A549 (cell line): ENCODE data around the gene SETD7.

Source experiments
- BHLHE40 ChIP-seq: IDR thresholded peaks from 2 replicates; pipeline ENCODE4 v1.6.1; 2012; ENCODE audit warnings: low read depth, low read length, inconsistent platforms
- CHD4 ChIP-seq: fragments of 200-600 bp; sonication (generic); IDR thresholded peaks from 2 replicates; pipeline ENCODE4 v1.6.1; 2016; ENCODE audit warnings: antibody characterized with exemption, mild to moderate bottlenecking, borderline replicate concordance
- CTCF ChIP-seq: fragments of >200 bp; sonication (Bioruptor Twin); formaldehyde crosslinking; IDR thresholded peaks from 3 replicates; pipeline ENCODE4 v1.5.1; 2016
- EP300 ChIP-seq, 2 experiments: fragments of >200 bp; sonication (Bioruptor Twin); formaldehyde crosslinking; IDR thresholded peaks; 2 replicates in 1 of 2; 3 replicates in 1 of 2; pipeline ENCODE4 v1.6.1; 2016 to 2017
- KDM1A ChIP-seq: fragments of 200-600 bp; sonication (generic); IDR thresholded peaks from 2 replicates; pipeline ENCODE4 v1.6.1; 2016; ENCODE audit warnings: low read depth, mild to moderate bottlenecking
- MAFK ChIP-seq: fragments of 450-650 bp; IDR thresholded peaks from 2 replicates; pipeline ENCODE4 v1.6.1; 2014; ENCODE audit not compliant: partially characterized antibody
- MAZ ChIP-seq: fragments of 150-350 bp; IDR thresholded peaks from 2 replicates; pipeline ENCODE4 v1.6.1; 2014; ENCODE audit warnings: antibody characterized with exemption, low read depth, low read length, borderline replicate concordance
- MYC ChIP-seq: IDR thresholded peaks from 2 replicates; pipeline ENCODE4 v1.6.1; 2012; ENCODE audit warnings: mild to moderate bottlenecking, inconsistent platforms, low read length, improper control_type of control experiment, borderline replicate concordance
- NR3C1 ChIP-seq: fragments of >200 bp; sonication (Bioruptor Twin); formaldehyde crosslinking; IDR thresholded peaks from 3 replicates; pipeline ENCODE4 v1.6.1; 2017
- POLR2A ChIP-seq: IDR thresholded peaks from 2 replicates; pipeline ENCODE4 v1.6.1; 2012; ENCODE audit warnings: mild to moderate bottlenecking, low read length
- RAD21 ChIP-seq, 2 experiments: fragments of >200 bp in 1 of 2; sonication (Bioruptor Twin) in 1 of 2; formaldehyde crosslinking in 1 of 2; IDR thresholded peaks in 1 of 2; conservative IDR thresholded peaks in 1 of 2; 2 replicates in 1 of 2; 3 replicates in 1 of 2; pipeline ENCODE4 v1.6.1; 2012 to 2018; ENCODE audit warnings: inconsistent platforms in 1 of 2
- SREBF2 ChIP-seq: fragments of 450-650 bp; IDR thresholded peaks from 2 replicates; pipeline ENCODE4 v1.6.1; 2014; ENCODE audit warnings: mild to moderate bottlenecking, moderate library complexity
- TF ChIP-seq, protein P1 (sequence below): IDR thresholded peaks from 2 replicates; pipeline ENCODE4 v1.6.1; 2012

DNA sequence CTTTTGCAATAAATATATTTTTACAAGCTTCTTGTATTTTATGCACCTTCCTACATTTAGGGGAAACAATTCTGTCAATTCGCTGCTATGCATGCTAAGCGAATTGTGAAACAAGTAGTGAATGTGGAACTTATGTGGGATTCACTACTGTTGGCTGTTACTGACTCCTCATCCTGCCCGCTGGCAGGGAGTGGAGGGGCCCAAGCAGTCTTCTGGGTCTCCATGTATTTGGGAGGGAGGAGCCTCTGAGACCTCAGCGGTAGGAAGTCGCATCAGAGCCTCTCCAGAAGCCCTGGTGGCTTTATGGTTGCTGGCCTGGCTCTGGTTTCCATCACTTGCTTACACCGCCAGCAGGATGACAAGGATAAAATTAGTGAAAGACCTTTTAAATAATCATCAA, 3.7 kb upstream of the SETD7 start:
- TF ChIP-seq RAD21 (conservative IDR thresholded peaks at IDR 0.05 in 1 of 2, IDR thresholded peaks at IDR 0.05 in 1 of 2): no peak
- no peak for TF ChIP-seq MYC
- TF ChIP-seq CTCF: no peak
- no peak for TF ChIP-seq SREBF2
- TF ChIP-seq POLR2A: no peak
- TF ChIP-seq CHD4: no peak
- TF ChIP-seq EP300 (IDR thresholded peaks at IDR 0.05): no peak
- TF ChIP-seq, protein P1, sequence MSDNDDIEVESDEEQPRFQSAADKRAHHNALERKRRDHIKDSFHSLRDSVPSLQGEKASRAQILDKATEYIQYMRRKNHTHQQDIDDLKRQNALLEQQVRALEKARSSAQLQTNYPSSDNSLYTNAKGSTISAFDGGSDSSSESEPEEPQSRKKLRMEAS: no peak
- no peak for TF ChIP-seq NR3C1
- no peak for TF ChIP-seq MAFK
- no peak for TF ChIP-seq KDM1A
- TF ChIP-seq BHLHE40: no peak
- no peak for TF ChIP-seq MAZ
